Sigmoid colon (tissue), 7 donors: ENCODE data around the gene SHISAL1. TPM values are rescaled to one million over a fixed set of nuclear protein-coding genes. Genes with fewer than 3 reads are reported as not detected.

Source experiments
- DNase-seq: peaks from one replicate; pipeline ENCODE4 v3.0.0-alpha.2; 2019
- H3K27ac ChIP-seq, 4 donors: fragments of 200-600 bp; sonication (generic); one replicate each; pipeline ENCODE4 v1.5.1; 2016 to 2019; ENCODE audit warnings: mild to moderate bottlenecking in 1 of 4
- H3K27me3 ChIP-seq, 3 donors: fragments of 200-600 bp; sonication (generic); one replicate each; pipeline ENCODE4 v1.5.1; 2019; ENCODE audit warnings: mild to moderate bottlenecking in 1 of 3
- H3K36me3 ChIP-seq, 4 donors: fragments of 200-600 bp; sonication (generic); one replicate each; pipeline ENCODE4 v1.5.1; 2016 to 2019
- H3K4me1 ChIP-seq, 4 donors: fragments of 200-600 bp; sonication (generic); one replicate each; pipeline ENCODE4 v1.5.1; 2017 to 2019
- H3K4me3 ChIP-seq, 4 donors: fragments of 200-600 bp; sonication (generic); one replicate each; pipeline ENCODE4 v1.5.1; 2017 to 2019; ENCODE audit warnings: mild to moderate bottlenecking in 2 of 4, moderate library complexity in 1 of 4
- H3K9me3 ChIP-seq, 4 donors: fragments of 200-600 bp in 3 of 4; sonication (generic) in 3 of 4; one replicate each; pipeline versions ENCODE4 v1.5.1 to v1.6.1; 2013 to 2019
- EP300 ChIP-seq, 4 donors: sonication (generic); formaldehyde crosslinking; IDR thresholded peaks; one replicate each; pipeline ENCODE4 v1.6.1; 2017; ENCODE audit warnings: antibody characterized with exemption in 4 of 4
- POLR2A ChIP-seq, 2 donors: fragments of 450-650 bp; IDR thresholded peaks; one replicate each; pipeline ENCODE4 v1.6.1; 2016; ENCODE audit warnings: antibody characterized with exemption in 2 of 2, mild to moderate bottlenecking in 2 of 2, moderate library complexity in 2 of 2
- POLR2AphosphoS5 ChIP-seq, 4 donors: sonication (generic); formaldehyde crosslinking; IDR thresholded peaks; one replicate each; pipeline ENCODE4 v1.6.1; 2017; ENCODE audit warnings: antibody characterized with exemption in 4 of 4
- WGBS, 2 donors: extraction: QIAGEN DNeasy Blood & Tissue Kit; methylation state at CpG; one replicate each; pipeline ENCODE4 v1.1.7; 2013; 5-methylcytosine and 5-hydroxymethylcytosine counted together
- intact Hi-C: fragments of 100-400 bp; cut with DNase I; formaldehyde crosslinking; loops from one replicate; pipeline ENCODE4 v1.15.1; 2023
- polyA plus RNA-seq, 3 donors: library from polyadenylated mRNA; stranded (reverse); fragments of 200-250 nt; gene quantifications; one replicate each; pipeline ENCODE4 v1.2.3, GENCODE V29; 2013
- total RNA-seq, 4 donors: library from RNA; depleted of rRNA; stranded (reverse); fragments of >200 nt; gene quantifications; one replicate each; pipeline ENCODE4 v1.1.0, GENCODE V29; 2016
- TF ChIP-seq, protein P1 (sequence below), 4 experiments: fragments of 450-650 bp in 3 of 4; fragments of 200-600 bp in 1 of 4; IDR thresholded peaks; one replicate each; pipeline ENCODE4 v1.5.1; 2016 to 2019; ENCODE audit warnings: antibody characterized with exemption in 4 of 4, mild to moderate bottlenecking in 3 of 4, moderate library complexity in 2 of 4
- donor health status: healthy with polysubstance abuse.
- donor health status: Bipolar disorder and iron deficiency.
- donor health status: healthy.

Gene SHISAL1
- total and polyA plus RNA-seq, 7 donors: 0.23 to 32.4 (median 20.7) TPM

DNA sequence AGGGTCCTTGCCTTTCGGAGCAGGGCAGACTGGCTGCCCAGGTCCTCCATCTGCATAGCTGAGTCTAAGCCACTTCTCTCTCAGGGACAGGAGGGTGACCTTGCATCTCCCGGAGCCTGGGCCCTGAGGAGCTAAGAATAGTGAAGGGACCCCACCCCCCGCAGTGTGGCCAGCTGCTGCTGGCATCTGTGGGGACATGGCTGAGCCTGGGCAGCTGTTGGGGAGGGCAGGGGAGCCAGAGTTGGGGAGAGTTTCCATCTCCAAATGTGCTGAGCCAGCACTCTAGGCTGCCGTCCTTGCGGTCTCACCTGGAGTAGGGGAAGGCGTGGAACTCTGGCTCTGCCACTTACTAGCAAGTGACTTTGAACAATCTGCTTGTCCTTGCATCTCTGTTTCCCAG, 34.8 kb upstream of the SHISAL1 start:
- Histone ChIP-seq H3K4me1 (peaks cover 0 to 21% (median 13%) of the 10 kb centered on the region in 4 donors), H3K9me3 (no peaks in the 10 kb centered on the region), H3K4me3 (no peak overlapping the region), H3K27me3 (no peaks in the 10 kb centered on the region), H3K27ac (no peak overlapping the region), H3K36me3 (no peaks in the 10 kb centered on the region)
- DNase-seq: no peak
- TF ChIP-seq EP300 (IDR thresholded peaks at IDR 0.05): no peak
- TF ChIP-seq POLR2AphosphoS5 (IDR thresholded peaks at IDR 0.05): no peak
- no peak for TF ChIP-seq POLR2A (IDR thresholded peaks at IDR 0.05)
- TF ChIP-seq, protein P1, sequence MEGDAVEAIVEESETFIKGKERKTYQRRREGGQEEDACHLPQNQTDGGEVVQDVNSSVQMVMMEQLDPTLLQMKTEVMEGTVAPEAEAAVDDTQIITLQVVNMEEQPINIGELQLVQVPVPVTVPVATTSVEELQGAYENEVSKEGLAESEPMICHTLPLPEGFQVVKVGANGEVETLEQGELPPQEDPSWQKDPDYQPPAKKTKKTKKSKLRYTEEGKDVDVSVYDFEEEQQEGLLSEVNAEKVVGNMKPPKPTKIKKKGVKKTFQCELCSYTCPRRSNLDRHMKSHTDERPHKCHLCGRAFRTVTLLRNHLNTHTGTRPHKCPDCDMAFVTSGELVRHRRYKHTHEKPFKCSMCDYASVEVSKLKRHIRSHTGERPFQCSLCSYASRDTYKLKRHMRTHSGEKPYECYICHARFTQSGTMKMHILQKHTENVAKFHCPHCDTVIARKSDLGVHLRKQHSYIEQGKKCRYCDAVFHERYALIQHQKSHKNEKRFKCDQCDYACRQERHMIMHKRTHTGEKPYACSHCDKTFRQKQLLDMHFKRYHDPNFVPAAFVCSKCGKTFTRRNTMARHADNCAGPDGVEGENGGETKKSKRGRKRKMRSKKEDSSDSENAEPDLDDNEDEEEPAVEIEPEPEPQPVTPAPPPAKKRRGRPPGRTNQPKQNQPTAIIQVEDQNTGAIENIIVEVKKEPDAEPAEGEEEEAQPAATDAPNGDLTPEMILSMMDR (IDR thresholded peaks at IDR 0.05): no peak
- intact Hi-C loops: no loop called here
- WGBS, 2 donors: 80 to 86% methylated on average over 6 of the region's 6 CpGs

DNA sequence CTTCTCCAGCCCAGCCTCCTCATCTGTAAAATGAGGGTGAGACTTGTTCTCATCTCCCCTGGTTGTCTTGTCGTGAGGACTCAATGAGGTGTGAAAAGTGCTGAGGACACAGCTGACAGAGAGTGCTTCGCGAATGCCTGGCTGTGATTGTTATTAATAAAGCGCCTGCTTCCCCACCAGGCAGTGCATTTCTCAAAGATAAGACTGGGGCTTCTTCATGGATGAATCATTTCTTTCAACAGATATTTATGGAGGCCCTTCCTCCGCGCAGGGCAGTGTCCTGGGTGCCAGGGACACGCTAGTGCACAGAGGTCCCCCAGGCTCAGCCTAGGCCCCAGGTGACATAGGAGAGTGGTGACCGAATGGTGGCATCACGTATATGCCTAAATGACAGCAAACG, 34.3 kb upstream of the SHISAL1 start:
- Histone ChIP-seq H3K4me3 (no peak overlapping the region), H3K9me3 (no peaks in the 10 kb centered on the region), H3K27ac (no peak overlapping the region), H3K36me3 (no peaks in the 10 kb centered on the region), H3K4me1 (peaks cover 0 to 21% (median 13%) of the 10 kb centered on the region in 4 donors), H3K27me3 (no peaks in the 10 kb centered on the region)
- no peak for DNase-seq
- WGBS, 2 donors: 78 to 84% methylated on average over 10 of the region's 10 CpGs
- intact Hi-C loops: no loop called here
- TF ChIP-seq POLR2AphosphoS5 (IDR thresholded peaks at IDR 0.05) (no peak), EP300 (IDR thresholded peaks at IDR 0.05) (no peak), POLR2A (IDR thresholded peaks at IDR 0.05) (no peak)
- TF ChIP-seq, protein P1 (IDR thresholded peaks at IDR 0.05): no peak

DNA sequence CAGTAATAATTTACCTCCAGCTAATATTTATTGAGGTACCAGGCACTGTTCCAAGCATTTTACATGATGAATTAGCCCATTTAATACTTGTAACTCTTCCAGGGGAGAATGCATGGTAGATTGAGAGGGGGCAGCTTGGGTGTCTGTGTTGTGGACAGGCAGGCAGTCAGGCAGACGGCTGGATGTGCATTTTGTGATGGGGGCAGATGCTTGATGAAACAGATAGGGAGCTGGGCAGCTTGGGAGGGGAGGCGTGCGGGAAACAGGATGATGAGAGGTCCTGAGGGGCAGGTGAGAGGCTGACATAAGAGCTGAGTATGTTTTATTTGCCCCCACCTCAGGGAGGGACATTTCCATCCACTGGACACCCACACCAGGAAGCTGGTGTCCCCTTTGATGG, 33.1 kb upstream of the SHISAL1 start:
- H3K4me1 ChIP-seq: peaks cover 0 to 26% (median 19%) of the 10 kb centered on the region in 4 donors
- DNase-seq: no peak
- H3K9me3 ChIP-seq: no peaks in the 10 kb centered on the region
- H3K27ac ChIP-seq: no peak overlapping the region
- intact Hi-C loops: no loop called here
- H3K4me3 ChIP-seq: no peak overlapping the region
- 87% methylated on average over 3 of the region's 3 CpGs for WGBS, 2 donors
- TF ChIP-seq POLR2AphosphoS5 (IDR thresholded peaks at IDR 0.05) (no peak), EP300 (IDR thresholded peaks at IDR 0.05) (no peak), POLR2A (IDR thresholded peaks at IDR 0.05) (no peak)
- TF ChIP-seq, protein P1 (IDR thresholded peaks at IDR 0.05): no peak
- no peaks in the 10 kb centered on the region for H3K36me3 ChIP-seq
- H3K27me3 ChIP-seq: no peaks in the 10 kb centered on the region

DNA sequence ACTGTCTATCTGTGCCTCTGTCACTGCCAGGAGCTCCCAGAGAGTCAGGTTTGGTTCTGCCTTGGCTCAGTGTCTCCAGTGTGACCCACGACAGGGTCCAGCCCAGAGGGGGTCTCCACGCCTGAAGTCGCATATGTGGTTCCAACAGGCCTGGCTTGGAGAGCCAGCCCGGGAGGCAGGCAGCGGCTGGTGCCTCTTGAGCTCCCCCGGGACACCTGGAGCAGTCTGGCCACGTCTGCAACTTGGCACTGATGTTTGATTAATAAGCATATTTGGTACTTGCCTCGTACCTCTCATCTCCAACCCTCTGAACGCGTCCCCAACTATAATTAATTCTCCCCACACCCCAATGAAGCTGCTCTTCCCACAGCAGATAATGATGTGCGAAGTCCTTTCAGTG, 31.7 kb upstream of the SHISAL1 start:
- peak; percentile 60 for DNase-seq
- peaks cover 0 to 26% (median 23%) of the 10 kb centered on the region in 4 donors for H3K4me1 ChIP-seq
- no peaks in the 10 kb centered on the region for H3K36me3 ChIP-seq
- intact Hi-C loops: no loop called here
- no peak overlapping the region for H3K4me3 ChIP-seq
- no peak overlapping the region for H3K27ac ChIP-seq
- TF ChIP-seq POLR2AphosphoS5 (IDR thresholded peaks at IDR 0.05) (no peak), EP300 (IDR thresholded peaks at IDR 0.05) (no peak), POLR2A (IDR thresholded peaks at IDR 0.05) (no peak)
- TF ChIP-seq, protein P1 (IDR thresholded peaks at IDR 0.05): no peak
- no peaks in the 10 kb centered on the region for H3K27me3 ChIP-seq
- no peaks in the 10 kb centered on the region for H3K9me3 ChIP-seq
- WGBS, 2 donors: 64 to 81% methylated on average over 11 of the region's 11 CpGs

DNA sequence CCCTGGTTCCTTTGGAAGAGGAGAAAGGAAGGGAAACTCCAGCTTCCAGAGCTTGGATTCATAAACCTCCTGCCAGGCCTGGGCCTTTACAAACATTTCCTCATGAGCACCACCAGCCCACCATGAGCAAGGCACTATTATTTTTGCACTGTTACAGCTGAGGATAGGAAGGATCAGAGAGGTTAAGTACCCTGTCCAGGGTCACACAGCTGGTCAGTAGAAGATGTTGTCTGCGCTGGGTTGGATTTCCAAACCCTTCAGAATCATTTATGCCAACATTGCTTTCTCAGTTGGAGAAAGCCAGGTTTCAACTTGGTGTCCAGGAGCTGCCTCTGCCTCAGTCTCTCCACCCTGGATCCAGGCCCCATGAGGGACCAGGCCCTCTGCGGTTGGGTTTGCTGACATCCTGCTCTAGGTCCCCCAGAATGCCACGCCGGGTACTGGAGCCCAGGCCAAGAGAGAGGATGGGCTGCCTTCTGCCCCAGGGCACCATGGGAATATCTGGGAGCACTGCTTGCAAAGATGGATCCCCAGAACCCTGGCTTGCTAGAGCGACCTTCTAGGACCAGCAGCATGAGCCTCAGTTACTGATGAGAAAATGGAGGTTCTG, 29.7 kb upstream of the SHISAL1 start:
- no peaks in the 10 kb centered on the region for H3K36me3 ChIP-seq
- intact Hi-C loops: no loop called here
- peaks cover 0 to 40% (median 37%) of the 10 kb centered on the region in 4 donors for H3K4me1 ChIP-seq
- TF ChIP-seq POLR2AphosphoS5 (IDR thresholded peaks at IDR 0.05) (no peak), EP300 (IDR thresholded peaks at IDR 0.05) (no peak), POLR2A (IDR thresholded peaks at IDR 0.05) (no peak)
- TF ChIP-seq, protein P1 (IDR thresholded peaks at IDR 0.05): no peak
- H3K27ac ChIP-seq: peak overlapping the region; percentile 77 to 85 (median 82)
- H3K9me3 ChIP-seq: no peaks in the 10 kb centered on the region
- no peak for DNase-seq
- WGBS, 2 donors: 86 to 94% methylated on average over 5 of the region's 5 CpGs
- no peak overlapping the region for H3K4me3 ChIP-seq
- no peaks in the 10 kb centered on the region for H3K27me3 ChIP-seq
